GM19467 (cell line): ENCODE measurements around the gene VAV2.

Experiments
- ATAC-seq: cut with Tn5 transposase; IDR thresholded peaks from one replicate; pipeline ENCODE4 v1.9.1; 2021; ENCODE audit warnings: mild to moderate bottlenecking, moderate library complexity; ENCODE audit not compliant: unreplicated experiment

Gene VAV2

GRCh38 chr9:133991964-133992779, at the start of gene VAV2:
VAV2 (minus strand) TSS chr9:133992324; CDS start chr9:133992278, 46 bp downstream.
- ATAC-seq, result peak; percentile 49

GRCh38 chr9:134041649-134041962, 49.5 kb upstream of the VAV2 start:
- no peak for ATAC-seq

GRCh38 chr9:134040781-134041648, 48.9 kb upstream of the VAV2 start:
- no peak for ATAC-seq

GRCh38 chr9:134040176-134040565, 48.0 kb upstream of the VAV2 start:
- ATAC-seq, result no peak

- ATAC-seq, result no peak
Observed at GRCh38 chr9:134039386-134040175, 47.5 kb upstream of the VAV2 start.

GRCh38 chr9:134037641-134038040, 45.5 kb upstream of the VAV2 start:
- ATAC-seq, result no peak

GRCh38 chr9:134036130-134036529, 44.0 kb upstream of the VAV2 start:
- ATAC-seq, result no peak

- ATAC-seq, result no peak
Observed at GRCh38 chr9:134035041-134036039, 43.2 kb upstream of the VAV2 start.

- no peak for ATAC-seq
Observed at GRCh38 chr9:134034215-134035040, 42.3 kb upstream of the VAV2 start.

- ATAC-seq, result no peak
Observed at GRCh38 chr9:134033516-134034214, 41.5 kb upstream of the VAV2 start.

- ATAC-seq, result no peak
Observed at GRCh38 chr9:134032456-134033222, 40.5 kb upstream of the VAV2 start.

- ATAC-seq, result no peak
Observed at GRCh38 chr9:134031783-134032182, 39.7 kb upstream of the VAV2 start.

- no peak for ATAC-seq
Observed at GRCh38 chr9:134030821-134031470, 38.8 kb upstream of the VAV2 start.

GRCh38 chr9:134029248-134030226, 37.4 kb upstream of the VAV2 start:
- no peak for ATAC-seq

GRCh38 chr9:134028575-134029247, 36.6 kb upstream of the VAV2 start:
- ATAC-seq, result no peak

- ATAC-seq, result no peak
Observed at GRCh38 chr9:134028076-134028475, 36.0 kb upstream of the VAV2 start.
